Hindlimb muscle (tissue), 1 donor: ENCODE results near the gene SUPT6H. TPM values are rescaled to one million over a fixed set of nuclear protein-coding genes. Genes with fewer than 3 reads are reported as not detected.

ENCODE experiments used
- DNase-seq: peaks from one replicate; pipeline ENCODE4 v3.0.0-alpha.2; 2013
- polyA plus RNA-seq: library from polyadenylated mRNA; unstranded; fragments of 120-200 nt; gene quantifications from one replicate; pipeline ENCODE4 v1.2.1, GENCODE V29; 2013; ENCODE audit not compliant: insufficient read length

The SUPT6H gene
- polyA plus RNA-seq, 1 donor: 48.0 TPM

DNA sequence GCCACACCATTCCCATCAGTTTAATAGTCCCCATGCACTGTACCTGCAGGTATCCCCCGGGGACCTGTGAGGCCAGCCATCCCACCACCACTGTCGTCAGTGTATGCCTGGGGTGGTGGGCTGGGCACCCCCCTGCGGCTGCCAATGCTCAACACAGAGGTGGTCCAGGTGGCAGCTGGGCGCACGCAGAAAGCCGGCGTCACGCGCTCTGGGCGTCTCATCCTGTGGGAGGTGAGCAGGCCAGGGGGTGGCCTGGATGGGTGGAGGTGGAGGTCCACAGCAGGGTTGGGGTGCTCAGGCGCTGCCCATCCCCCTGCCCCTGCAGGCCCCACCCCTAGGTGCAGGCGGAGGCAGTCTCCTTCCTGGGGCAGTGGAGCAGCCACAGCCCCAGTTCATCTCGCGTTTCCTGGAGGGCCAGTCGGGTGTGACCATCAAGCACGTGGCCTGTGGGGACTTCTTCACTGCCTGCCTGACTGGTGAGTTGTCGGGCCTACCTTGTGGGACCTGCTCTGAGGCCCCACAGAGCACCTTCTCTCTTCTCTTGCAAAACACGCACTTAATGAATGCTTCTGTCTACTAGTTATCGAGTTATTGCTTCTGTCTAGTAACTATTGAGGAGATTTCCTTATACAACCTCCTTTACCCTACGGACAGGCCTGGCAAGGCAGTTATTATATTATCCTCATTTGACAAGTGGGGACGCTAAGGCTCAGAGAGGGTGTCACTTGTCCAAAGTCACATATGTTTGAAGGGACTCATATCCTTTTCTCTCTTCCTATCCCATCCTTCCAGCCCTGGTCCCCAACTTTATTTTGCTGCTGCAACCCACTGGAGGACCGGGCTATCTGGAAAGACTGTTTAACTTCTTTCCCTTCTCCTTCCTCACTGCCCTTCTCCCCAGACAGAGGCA, 76.0 kb downstream of the SUPT6H start:
- no peak for DNase-seq

DNA sequence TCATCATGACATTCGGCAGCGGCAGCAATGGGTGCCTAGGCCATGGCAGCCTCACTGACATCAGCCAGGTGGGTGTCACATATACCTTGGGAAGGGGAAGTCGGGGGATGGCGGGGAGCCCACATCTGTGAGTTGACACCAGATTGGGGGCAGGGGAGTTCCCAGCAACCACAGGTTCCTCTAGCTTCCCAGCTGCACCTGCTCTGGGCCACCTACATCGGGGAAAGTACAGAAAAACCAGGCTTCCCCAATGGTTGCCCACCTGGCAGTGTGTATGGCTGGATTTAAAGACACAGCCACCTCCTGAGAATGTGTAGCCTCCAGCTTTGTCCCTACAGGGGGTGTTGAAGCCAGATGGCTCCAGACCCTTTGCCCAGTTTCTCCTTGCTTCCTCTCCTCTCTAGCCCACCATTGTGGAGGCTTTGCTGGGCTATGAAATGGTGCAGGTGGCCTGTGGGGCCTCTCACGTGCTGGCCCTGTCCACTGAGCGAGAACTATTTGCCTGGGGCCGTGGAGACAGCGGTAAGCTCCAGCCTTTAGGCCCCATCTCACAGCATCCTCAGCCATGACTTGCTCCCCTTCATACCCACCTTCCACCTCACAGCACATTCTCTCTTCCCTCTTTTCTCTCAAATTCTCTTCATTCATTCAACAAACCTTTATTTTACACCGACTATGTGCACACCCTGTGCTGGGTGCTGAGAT, 76.8 kb downstream of the SUPT6H start:
- no peak for DNase-seq

DNA sequence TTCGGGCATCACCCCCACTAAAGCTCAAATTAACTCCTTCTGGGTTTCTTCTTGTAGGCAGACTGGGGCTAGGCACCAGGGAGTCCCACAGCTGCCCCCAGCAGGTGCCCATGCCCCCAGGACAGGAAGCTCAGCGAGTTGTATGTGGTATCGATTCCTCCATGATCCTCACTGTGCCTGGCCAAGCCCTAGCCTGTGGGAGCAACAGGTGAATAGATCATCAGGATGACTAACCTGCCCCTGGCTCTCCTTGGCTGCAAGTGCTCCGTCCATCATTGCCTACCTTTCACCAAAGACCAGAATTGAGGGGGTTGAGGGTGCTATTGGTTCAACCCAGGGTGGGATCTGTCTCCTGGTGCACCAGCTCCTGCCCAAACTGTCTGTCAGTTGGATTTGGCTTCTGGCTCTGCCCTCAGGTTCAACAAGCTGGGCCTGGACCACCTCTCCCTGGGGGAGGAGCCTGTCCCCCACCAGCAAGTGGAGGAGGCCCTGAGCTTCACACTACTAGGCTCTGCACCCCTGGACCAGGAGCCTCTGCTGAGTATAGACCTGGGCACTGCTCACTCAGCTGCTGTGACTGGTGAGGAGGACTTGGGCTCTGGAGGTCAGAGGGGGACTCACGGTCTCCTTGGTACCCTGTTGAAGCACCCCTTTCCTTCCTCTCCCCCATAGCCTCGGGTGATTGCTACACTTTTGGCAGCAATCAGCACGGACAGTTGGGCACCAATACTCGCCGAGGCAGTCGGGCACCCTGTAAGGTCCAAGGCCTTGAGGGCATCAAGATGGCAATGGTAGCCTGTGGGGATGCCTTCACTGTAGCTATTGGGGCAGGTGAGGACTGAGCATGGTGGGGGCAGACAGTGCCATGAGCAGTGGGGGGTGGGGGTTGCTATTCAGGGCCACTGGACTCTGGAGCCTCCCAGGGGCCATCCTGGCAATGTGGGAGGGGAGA, 78.7 kb downstream of the SUPT6H start:
- DNase-seq: no peak

DNA sequence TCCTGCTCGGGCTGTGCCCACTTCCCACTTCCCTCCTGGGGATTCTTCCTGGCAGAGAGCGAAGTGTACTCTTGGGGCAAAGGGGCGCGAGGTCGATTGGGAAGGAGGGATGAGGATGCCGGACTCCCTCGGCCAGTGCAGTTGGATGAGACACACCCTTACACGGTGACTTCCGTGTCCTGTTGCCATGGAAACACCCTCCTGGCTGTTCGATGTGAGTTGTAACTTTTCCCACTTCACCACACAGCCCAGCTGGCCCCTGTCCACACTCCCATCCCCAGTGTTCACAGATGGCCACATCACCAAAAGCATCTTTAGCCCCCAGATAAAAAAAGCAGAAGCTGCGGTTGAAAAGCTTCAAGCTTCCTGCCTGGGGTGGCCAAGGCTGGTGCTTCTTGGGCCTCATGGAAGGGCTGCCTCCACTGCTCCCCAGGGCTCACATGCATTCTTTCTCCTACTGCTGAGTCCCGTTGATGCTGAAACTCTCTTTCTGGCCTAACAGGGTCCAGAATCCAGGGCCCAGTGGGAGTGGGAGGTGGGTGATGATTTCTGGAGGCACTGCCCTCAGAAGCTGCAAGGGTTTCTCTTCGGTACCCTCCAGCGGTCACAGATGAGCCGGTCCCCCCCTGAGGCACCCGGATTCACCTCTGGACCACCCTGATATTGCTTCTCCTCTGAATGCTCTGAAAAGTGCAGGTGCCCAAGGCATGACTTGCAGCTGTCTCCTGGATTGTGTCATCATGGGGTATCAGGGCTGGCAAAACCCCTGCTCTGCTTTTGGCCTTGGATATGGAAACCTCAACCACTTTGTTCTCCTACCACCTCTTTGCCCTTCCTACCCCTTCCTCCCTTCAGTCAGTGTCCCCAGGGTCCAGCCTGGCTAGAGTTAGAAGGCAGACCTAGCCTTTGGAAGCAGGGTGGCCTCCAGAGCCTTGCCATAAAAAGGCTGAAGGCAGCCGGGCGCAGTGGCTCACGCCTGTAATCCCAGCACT, 79.6 kb downstream of the SUPT6H start:
- no peak for DNase-seq

DNA sequence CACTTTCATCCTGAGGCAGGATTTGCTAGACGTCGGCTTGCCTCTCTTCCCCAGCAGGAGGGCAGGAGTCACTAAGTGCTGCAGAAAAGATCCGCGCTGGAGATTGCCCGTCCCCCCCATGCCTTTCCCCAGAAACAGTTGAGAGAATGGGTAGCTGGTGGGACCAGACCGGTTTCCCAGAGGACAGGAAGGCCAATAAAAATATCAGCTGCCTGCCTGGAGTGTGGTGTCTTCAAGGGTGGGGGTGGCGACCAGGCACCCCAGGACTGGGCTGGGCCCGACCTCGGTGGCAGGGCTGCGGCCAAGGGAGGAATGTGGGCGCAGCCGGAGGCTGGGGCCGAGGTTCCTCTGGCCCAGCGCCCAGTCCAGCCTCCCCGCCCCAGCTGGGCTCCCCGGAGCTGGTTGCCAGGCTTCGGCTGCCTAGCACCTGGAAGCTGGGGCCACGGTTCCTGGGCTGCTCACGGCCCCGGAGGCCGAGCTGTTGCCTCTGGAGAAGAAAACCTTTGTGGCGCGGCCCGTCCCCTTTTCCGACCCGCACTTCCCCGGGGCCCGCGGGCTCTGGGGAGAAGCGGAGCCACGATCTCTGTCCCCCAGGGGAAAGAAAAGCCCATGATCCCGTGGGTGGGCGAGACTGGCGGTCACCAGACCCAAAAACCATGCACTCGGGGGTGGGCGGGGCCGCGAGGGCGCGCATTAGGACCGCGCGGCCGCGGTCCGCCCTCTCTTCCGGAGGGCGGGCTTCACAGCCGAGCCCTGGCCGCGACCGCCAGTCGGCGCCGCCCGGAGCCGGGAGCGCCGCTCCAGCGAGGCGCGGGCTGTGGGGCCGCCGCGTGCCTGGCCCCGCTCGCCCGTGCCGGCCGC, 81.5 kb downstream of the SUPT6H start, which contains the start of gene TRAF4:
TRAF4 (plus strand) TSS at position 769 of the 861 bp plus-strand sequence. CDS start 102 bp downstream, outside the sequence.
- DNase-seq: peak; percentile 92

DNA sequence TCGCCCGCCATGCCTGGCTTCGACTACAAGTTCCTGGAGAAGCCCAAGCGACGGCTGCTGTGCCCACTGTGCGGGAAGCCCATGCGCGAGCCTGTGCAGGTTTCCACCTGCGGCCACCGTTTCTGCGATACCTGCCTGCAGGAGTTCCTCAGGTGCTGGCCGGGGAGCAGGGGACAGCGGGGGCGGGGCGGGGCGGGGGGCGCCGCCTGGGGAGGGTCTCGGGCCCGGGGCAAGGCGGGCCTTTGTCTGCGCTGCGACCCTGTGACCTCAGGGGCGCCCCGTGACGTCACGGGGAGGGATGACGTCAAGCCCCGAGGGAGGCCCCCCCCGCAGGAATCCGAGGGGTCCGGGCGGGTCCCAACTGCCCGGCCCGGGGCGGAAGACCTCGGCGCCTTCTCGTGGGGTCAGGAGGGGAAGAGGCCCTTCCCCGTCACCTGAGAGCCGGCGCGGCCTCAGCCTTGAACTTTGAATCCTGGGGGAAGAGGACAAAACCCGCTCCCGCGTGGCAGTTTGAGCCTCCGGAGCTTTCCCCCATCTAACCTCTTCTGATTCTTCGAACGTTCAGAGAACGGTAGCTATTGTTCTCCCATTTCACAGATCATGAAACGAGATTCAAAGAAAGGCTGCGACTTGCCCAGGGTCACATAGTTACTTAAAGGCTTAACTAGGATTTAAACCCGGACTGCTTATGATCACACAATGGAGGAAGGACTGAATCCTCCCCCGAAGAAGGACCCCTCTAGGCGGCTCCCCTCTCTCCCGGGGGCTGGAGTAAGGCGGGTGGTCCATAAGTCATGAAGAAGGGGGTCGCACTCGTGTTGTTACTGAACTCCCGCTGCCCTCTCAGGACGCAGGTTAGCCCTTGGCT, 82.3 kb downstream of the SUPT6H start:
- DNase-seq: peak; percentile 71

DNA sequence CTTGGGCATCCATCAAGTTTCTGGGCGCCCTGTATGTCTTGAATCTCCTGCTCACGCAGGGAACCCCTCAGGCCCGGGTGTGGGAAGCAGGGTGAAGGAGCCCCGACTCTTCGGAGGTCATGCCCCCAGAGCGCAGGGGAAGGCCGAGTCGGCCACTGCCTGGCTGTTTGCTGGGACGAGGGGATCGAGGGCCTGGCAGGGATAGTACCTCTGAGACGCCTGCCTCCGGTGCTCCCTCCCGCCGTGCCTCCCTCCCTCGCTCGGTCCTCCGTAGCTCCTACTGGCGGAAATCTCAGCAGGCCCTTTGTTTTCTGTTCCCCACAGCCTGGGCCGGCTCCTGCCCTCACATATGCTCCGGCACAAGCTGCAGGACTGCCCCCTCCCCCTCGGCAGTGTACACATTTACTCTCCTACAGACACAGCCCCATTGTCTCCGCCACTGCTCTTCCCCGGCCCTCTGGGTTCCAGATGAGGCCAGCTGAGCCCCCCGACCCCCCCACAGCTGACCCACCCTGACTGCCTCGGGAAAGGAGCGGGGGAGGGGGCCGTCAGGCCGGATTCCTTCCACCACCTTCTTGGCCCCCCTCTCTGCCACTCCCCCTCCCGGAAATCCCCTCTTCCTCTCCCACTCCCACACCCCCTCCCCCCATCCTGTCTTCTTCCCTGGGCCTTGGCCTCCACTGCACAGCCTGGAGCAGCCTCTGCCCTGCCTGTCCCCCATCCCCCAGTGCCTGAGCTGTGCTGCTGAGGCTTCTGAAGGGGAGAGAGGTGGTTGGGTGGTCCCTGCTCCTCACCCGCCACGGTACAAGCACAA, 83.2 kb downstream of the SUPT6H start:
- DNase-seq: peak; percentile 66

DNA sequence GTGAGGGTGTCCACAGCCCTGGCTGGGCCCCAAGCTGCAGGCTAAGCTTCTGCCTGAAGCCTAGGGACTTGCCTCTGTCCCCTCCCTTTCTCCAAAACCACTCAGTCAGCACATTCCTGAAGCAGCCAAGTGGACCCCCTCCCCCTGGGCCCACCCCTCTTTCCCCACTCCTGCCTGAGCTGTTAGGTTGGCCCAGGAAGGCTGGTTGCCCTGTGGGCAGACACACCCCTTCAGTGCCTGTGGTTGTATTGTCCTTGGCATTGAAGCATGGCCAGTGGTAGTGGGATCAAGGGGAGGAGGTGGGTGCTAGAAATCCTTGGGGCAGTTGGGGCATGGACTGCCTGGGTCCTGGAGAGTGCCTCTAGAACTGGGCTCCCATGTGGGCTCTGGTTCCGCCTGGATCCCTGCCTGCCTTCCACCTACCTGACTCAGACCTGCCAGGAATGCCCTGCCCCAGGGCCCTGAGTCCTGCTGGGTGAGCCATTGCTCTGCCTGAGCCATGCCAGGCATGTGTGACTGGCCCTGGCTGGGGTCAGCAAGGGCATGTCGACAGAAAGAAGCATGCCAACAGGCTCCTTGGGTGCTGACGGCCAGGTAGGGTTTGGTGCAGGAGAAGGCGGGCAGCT, 83.9 kb downstream of the SUPT6H start:
- DNase-seq: no peak

DNA sequence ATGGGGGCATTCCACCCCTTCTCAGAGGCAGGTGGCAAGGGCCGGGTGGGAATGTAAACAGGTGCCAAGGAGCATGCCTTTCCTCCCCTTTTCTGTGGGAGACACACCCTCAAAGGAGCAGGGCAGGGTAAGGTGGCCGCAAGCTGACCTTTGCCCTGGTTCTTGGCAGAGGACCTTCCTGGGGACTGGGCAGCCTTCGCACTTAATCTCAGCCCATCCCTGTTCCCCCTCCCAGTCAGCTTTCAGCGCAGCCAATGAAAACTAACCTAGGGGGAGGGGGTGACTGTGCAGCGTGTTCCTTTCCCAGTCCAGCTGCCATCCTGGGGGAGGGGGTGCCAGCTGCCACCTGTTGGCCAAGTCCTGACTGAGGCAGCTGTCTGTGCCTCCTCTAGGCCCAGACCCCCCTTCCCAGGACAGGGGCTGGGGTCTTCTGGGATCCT, 84.6 kb downstream of the SUPT6H start:
- peak; percentile 39 for DNase-seq

DNA sequence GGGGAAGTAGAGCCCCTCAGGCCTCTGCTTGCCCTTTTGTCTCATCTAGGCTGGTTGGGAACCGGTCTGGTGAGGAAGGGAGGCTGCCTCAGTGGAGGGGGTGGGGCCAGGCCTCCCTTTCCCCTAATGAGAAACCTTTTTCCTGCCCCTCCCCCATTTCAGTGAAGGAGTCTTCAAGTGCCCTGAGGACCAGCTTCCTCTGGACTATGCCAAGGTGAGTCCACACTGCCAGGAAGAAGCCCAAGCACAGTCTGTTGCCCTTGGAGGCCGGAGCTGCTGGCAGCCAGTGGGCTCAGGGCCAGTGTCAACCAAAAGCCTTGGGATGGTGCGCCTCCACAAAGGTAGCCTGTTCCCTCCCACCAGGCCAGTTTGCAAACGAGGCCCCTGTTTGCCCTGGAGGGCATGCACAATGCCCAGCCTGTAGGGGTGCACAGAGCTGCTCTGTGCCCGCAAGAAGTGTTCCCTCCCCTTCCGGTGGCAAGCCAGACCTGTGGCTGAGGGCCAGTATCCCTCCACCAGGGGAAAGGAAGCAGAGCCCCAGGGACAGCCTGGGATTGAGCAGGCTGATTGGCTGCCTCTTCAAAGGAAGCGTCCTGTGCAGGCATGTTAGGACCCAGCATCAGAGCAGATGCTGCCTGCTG, 85.2 kb downstream of the SUPT6H start:
- no peak for DNase-seq

DNA sequence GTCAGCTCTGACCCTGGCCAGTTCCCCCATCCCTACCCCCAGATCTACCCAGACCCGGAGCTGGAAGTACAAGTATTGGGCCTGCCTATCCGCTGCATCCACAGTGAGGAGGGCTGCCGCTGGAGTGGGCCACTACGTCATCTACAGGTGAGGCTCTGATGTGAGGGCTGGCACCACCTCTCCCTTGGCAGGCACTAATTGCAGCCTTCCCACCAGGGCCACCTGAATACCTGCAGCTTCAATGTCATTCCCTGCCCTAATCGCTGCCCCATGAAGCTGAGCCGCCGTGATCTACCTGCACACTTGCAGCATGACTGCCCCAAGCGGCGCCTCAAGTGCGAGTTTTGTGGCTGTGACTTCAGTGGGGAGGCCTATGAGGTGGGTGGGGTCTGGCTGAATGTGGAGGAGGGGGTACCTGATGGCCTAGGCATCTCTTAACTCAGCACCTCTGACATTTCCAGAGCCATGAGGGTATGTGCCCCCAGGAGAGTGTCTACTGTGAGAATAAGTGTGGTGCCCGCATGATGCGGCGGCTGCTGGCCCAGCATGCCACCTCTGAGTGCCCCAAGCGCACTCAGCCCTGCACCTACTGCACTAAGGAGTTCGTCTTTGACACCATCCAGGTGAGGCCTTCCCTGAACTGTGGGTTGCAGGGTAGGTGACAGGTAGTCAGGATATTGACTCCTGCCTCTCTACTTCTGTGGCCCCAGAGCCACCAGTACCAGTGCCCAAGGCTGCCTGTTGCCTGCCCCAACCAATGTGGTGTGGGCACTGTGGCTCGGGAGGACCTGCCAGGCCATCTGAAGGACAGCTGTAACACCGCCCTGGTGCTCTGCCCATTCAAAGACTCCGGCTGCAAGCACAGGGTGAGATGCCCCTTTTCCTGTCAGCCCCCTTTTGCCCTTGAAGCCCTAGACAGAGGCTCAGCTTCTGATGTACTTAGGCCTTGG, 86.1 kb downstream of the SUPT6H start:
- DNase-seq: no peak

DNA sequence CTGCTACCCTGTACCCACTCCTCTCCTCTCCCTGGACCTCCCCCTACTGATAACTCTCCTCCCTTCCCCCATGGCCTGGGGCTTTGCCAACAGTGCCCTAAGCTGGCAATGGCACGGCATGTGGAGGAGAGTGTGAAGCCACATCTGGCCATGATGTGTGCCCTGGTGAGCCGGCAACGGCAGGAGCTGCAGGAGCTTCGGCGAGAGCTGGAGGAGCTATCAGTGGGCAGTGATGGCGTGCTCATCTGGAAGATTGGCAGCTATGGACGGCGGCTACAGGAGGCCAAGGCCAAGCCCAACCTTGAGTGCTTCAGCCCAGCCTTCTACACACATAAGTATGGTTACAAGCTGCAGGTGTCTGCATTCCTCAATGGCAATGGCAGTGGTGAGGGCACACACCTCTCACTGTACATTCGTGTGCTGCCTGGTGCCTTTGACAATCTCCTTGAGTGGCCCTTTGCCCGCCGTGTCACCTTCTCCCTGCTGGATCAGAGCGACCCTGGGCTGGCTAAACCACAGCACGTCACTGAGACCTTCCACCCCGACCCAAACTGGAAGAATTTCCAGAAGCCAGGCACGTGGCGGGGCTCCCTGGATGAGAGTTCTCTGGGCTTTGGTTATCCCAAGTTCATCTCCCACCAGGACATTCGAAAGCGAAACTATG, 87.0 kb downstream of the SUPT6H start:
- no peak for DNase-seq

DNA sequence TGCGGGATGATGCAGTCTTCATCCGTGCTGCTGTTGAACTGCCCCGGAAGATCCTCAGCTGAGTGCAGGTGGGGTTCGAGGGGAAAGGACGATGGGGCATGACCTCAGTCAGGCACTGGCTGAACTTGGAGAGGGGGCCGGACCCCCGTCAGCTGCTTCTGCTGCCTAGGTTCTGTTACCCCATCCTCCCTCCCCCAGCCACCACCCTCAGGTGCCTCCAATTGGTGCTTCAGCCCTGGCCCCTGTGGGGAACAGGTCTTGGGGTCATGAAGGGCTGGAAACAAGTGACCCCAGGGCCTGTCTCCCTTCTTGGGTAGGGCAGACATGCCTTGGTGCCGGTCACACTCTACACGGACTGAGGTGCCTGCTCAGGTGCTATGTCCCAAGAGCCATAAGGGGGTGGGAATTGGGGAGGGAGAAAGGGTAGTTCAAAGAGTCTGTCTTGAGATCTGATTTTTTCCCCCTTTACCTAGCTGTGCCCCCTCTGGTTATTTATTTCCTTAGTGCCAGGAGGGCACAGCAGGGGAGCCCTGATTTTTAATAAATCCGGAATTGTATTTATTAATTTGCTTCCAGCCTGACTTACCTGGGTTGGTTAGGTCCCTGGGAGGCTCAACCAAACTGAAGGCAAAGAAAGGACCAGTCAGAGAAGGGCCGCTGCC, 87.6 kb downstream of the SUPT6H start:
- no peak for DNase-seq

DNA sequence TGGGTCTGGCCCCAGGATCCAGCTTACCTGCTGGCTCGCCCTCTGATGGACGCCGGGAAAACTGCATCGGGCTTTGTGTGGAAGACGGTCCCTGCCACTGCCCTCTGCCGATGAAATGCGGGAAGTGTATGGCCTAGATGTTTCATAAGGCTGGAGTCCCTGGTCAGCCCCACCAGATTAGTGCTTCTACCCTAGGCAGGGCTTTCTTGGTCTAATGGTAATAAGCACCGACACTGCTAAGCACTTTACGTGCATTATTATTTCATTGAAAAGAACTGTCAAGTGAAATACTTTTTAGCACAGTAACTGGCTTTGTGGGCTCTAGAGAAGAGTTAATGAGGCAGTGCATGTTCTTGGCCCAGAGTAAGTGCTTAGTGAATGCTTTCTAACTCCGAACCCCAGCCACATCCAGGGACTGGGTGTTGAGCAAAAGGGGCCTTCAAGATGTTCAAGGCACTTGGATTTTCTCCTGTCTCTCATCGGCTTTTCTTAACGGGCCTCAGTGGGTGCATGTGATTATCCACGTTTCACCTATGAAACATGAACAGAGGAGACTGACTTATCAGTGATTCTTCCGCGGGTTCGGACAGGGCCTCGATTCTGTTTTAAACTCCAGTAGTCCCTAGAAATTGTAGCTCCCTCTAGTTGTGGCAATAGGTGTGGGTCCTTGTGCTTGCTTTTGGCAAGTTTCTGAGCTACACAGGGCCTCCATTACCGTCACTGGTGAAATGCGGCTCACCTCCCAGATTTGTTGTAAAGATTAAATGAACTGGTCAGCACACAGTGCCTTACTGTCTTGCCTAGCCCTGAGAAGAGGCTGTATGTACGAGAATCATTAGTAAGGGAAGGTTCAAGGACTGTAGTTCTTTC, 88.4 kb downstream of the SUPT6H start:
- DNase-seq: peak; percentile 87
